ENCODE data around the gene IRF9. TPM values are rescaled to one million over a fixed set of nuclear protein-coding genes. Genes with fewer than 3 reads are reported as not detected.

Gene IRF9
- total RNA-seq, 2 experiments from 2014 or later = 112 to 118 TPM

DNA sequence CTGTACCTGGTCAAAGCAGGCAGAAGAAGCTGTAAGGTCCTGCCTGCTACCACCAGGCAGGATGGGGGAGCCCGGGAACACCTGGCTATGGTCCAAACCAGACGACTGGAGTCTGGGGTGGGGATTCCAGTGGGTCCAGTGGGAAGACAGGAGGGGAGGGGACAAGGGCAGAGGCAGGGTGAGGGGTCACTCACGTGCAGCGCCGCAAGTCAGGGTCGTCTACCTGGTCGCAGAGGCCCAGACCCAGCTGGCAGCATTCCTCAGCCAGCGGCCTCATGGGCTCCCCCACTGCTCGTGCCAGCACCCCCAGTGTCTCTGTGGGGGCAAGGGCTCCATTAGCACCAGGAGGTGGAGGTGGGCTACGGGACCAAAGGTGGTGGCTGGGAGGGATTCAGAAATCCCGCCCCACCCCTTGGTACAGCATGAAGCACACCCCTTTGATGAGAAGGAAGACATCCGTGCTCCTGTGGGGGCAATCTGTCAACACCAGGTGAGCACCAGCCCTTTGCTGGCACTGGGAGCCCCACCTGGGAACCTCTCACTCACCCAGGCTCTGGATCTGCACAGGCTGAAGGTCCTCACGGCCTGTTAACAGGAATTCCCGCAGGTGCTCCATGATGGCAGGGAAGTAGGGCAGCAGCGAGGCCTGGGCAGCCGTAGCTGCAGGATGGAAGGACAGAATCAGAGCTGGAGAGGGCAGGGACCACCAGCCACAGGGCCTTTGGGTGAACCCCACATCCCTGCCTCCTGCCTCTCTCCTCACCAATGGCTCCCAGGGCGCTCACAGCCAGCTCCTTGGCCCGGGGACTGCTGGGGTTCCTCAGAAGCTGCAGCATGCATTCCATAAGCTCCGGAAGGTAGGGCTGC, 23.3 kb downstream of the IRF9 start:
- no peak overlapping the region for H3K27ac Mint-ChIP-seq
- intact Hi-C loops (cut with micrococcal nuclease) = no loop called here
- H3K27me3 Mint-ChIP-seq = no peaks in the 10 kb centered on the region
- no peaks in the 10 kb centered on the region for H3K9me3 Mint-ChIP-seq
- H3K4me1 Mint-ChIP-seq (ENCODE audit: low read depth) = peaks cover 25% of the 10 kb centered on the region
- H3K4me3 Mint-ChIP-seq = no peak overlapping the region
- ChIA-PET CTCF (interaction anchor here (1.0 to 1.2 kb wide), 3 partner anchors 11 to 23 kb away, joined by 3 read pairs; partner anchors contain the start of gene IRF9), POLR2A (interaction anchor here (0.7 to 13.4 kb wide), 6 partner anchors 13 to 105 kb away, joined by 3 to 163 read pairs (median 6); partner anchors contain the start of genes CHMP4A, IRF9, REC8 and RNF31)
- TF ChIP-seq CTCF (IDR thresholded peaks at IDR 0.05) = no peak
- DNase-seq (no peak), ATAC-seq (no peak)
- H3K36me3 Mint-ChIP-seq (ENCODE audit: low read depth) = peaks cover 34% of the 10 kb centered on the region

DNA sequence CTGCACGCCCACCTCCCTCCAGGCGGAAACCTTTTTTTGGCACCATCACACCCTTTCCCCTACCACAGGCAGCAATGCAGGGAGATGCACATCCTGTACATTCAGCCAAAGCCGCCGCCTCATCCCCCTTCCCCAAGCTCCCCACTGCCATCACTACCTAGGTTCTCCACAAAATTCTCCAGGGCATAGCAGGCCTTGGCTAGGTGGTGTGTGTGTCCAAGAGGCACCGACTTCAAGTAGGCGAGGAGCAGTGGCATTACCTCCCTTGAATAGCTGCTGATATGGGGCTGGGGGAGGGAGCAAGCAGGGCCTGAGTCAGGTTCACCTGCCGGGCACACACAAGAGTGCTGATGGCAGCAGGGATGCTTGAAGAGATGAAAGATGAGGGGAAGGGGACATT, 24.0 kb downstream of the IRF9 start:
- peaks cover 28% of the 10 kb centered on the region for H3K4me1 Mint-ChIP-seq (ENCODE audit: low read depth)
- ATAC-seq (no peak), DNase-seq (no peak)
- intact Hi-C loops (cut with micrococcal nuclease) = no loop called here
- no peak overlapping the region for H3K4me3 Mint-ChIP-seq
- H3K27me3 Mint-ChIP-seq = no peaks in the 10 kb centered on the region
- H3K36me3 Mint-ChIP-seq (ENCODE audit: low read depth) = peaks cover 31% of the 10 kb centered on the region
- CTCF ChIA-PET = interaction anchor here (1.0 to 1.3 kb wide), 3 partner anchors 10 to 76 kb away, joined by 3 to 4 read pairs (median 3); partner anchors contain the start of genes IRF9 and TM9SF1
- no peaks in the 10 kb centered on the region for H3K9me3 Mint-ChIP-seq
- no peak overlapping the region for H3K27ac Mint-ChIP-seq
- POLR2A ChIA-PET = interaction anchor here (1.1 to 13.4 kb wide), 5 partner anchors 8 to 24 kb away, joined by 3 to 163 read pairs (median 12); partner anchors contain the start of genes IRF9, REC8 and TM9SF1
- TF ChIP-seq CTCF (IDR thresholded peaks at IDR 0.05) = no peak

GRCh38 chr14:24185741-24186140, 24.7 kb downstream of the IRF9 start:
- POLR2A ChIA-PET = interaction anchor here (1.1 to 13.4 kb wide), 6 partner anchors 9 to 36 kb away, joined by 3 to 163 read pairs (median 10); partner anchors contain the start of genes IRF9, REC8 and TM9SF1
- Mint-ChIP-seq H3K9me3 (no peaks in the 10 kb centered on the region), H3K27me3 (no peaks in the 10 kb centered on the region), H3K27ac (no peak overlapping the region), H3K4me3 (no peak overlapping the region), H3K4me1 (ENCODE audit: low read depth) (peaks cover 30% of the 10 kb centered on the region), H3K36me3 (ENCODE audit: low read depth) (peaks cover 30% of the 10 kb centered on the region)
- DNase-seq = no peak
- CTCF ChIA-PET = interaction anchor here (1.0 to 1.3 kb wide), 3 partner anchors 9 to 77 kb away, joined by 3 to 4 read pairs (median 3); partner anchors contain the start of genes IRF9 and TM9SF1
- no peak for TF ChIP-seq CTCF (IDR thresholded peaks at IDR 0.05)
- no peak for ATAC-seq
- intact Hi-C loops (cut with micrococcal nuclease) = no loop called here

GRCh38 chr14:24186831-24187538, 25.9 kb downstream of the IRF9 start:
- ATAC-seq = no peak
- Mint-ChIP-seq H3K9me3 (no peaks in the 10 kb centered on the region), H3K27ac (no peak overlapping the region)

More at GRCh38 chr14:24186831-24187538, 25.9 kb downstream of the IRF9 start:
- ChIA-PET CTCF (interaction anchor here (1.4 kb wide), 1 partner anchor 26 kb away, joined by 5 read pairs; the partner anchor contains the start of gene IRF9), POLR2A (interaction anchor here (0.6 to 13.4 kb wide), 9 partner anchors 8 to 127 kb away, joined by 3 to 163 read pairs (median 16); partner anchors contain the start of genes CHMP4A, IRF9, REC8 and TM9SF1)
- intact Hi-C loops (cut with micrococcal nuclease) = no loop called here
- TF ChIP-seq CTCF (IDR thresholded peaks at IDR 0.05) = no peak
- Mint-ChIP-seq H3K36me3 (ENCODE audit: low read depth) (peaks cover 33% of the 10 kb centered on the region), H3K27me3 (no peaks in the 10 kb centered on the region), H3K4me3 (peak overlapping the region; percentile 92), H3K4me1 (ENCODE audit: low read depth) (peaks cover 34% of the 10 kb centered on the region)
- no peak for DNase-seq
